Body of pancreas (tissue), 4 donors: ENCODE data around the gene TBX1.

Experiments
- CTCF ChIP-seq, 7 experiments: fragments of 450-650 bp in 4 of 7; fragments of 200-600 bp in 3 of 7; sonication (generic) in 3 of 7; IDR thresholded peaks; one replicate each; pipeline ENCODE4 v1.5.1; 2016 to 2019; ENCODE audit warnings: antibody characterized with exemption in 7 of 7
- POLR2A ChIP-seq, 3 donors: fragments of 450-650 bp; IDR thresholded peaks; one replicate each; pipeline ENCODE4 v1.6.1; 2016; ENCODE audit warnings: antibody characterized with exemption in 3 of 3, mild to moderate bottlenecking in 2 of 3

GRCh38 chr22:19798003-19798665 is 37.6 kb downstream of the TBX1 start:
- TF ChIP-seq CTCF (IDR thresholded peaks at IDR 0.05): no peak
- TF ChIP-seq POLR2A (IDR thresholded peaks at IDR 0.05): no peak
